PC-9 (cell line): ENCODE measurements around the gene BCL3. TPM values are rescaled to one million over a fixed set of nuclear protein-coding genes. Genes with fewer than 3 reads are reported as not detected.

Source experiments
- BruUV-seq: library from RNA; stranded (reverse); fragments of 400-500 nt; replicated peaks from 2 replicates; lab custom pipeline; 2021; lab: Mats Ljungman, UMichigan
- CTCF ChIA-PET: fragments of 300-600 bp; sonication (Branson Sonifier 250); formaldehyde crosslinking; loops from one replicate; lab custom pipeline; 2022; ENCODE audit warnings: antibody characterized with exemption; lab: Charles Lee
- POLR2A ChIA-PET: fragments of 300-600 bp; sonication (Branson Sonifier 250); formaldehyde crosslinking; loops from one replicate; lab custom pipeline; 2022; ENCODE audit warnings: antibody characterized with exemption; ENCODE audit not compliant: unreplicated experiment; lab: Charles Lee
- DNase-seq, 2 experiments: peaks; one replicate each; pipeline versions ENCODE4 v3.0.0 to v3.0.0-alpha.2; 2015 to 2022; ENCODE audit warnings: mixed read lengths in 1 of 2
- H2AFZ ChIP-seq: fragments of 200-600 bp; sonication (generic); 2 replicates; pipeline ENCODE4 v1.8.1; 2017; ENCODE audit warnings: antibody characterized with exemption
- H3F3A ChIP-seq: fragments of 200-600 bp; sonication (generic); 2 replicates; pipeline ENCODE4 v1.8.1; 2017; ENCODE audit warnings: antibody characterized with exemption, mild to moderate bottlenecking, low read depth; ENCODE audit not compliant: insufficient read depth
- H3K27ac ChIP-seq: fragments of 200-600 bp; sonication (generic); 2 replicates; pipeline ENCODE4 v1.6.1; 2016; ENCODE audit warnings: mixed run types
- H3K27me3 ChIP-seq: fragments of 200-600 bp; sonication (generic); 2 replicates; pipeline ENCODE4 v1.6.1; 2016; ENCODE audit warnings: low read depth, mixed run types; ENCODE audit not compliant: insufficient read depth
- H3K36me3 ChIP-seq: fragments of 200-600 bp; sonication (generic); 2 replicates; pipeline ENCODE4 v1.6.1; 2016; ENCODE audit warnings: low read depth, mixed run types
- H3K4me1 ChIP-seq: fragments of 200-600 bp; sonication (generic); replicated peaks from 2 replicates; pipeline ENCODE4 v1.6.1; 2016; ENCODE audit warnings: mixed run types; ENCODE audit not compliant: insufficient read depth
- H3K4me2 ChIP-seq: fragments of 200-600 bp; sonication (generic); 2 replicates; pipeline ENCODE4 v1.6.1; 2017; ENCODE audit warnings: mixed run types
- H3K4me3 ChIP-seq: fragments of 200-600 bp; sonication (generic); 2 replicates; pipeline ENCODE4 v1.6.1; 2016; ENCODE audit warnings: mixed run types
- H3K79me2 ChIP-seq: fragments of 200-600 bp; sonication (generic); 2 replicates; pipeline ENCODE4 v1.6.1; 2017; ENCODE audit warnings: low read depth, mixed run types
- H3K9me2 ChIP-seq: fragments of 200-600 bp; sonication (generic); 2 replicates; pipeline ENCODE4 v1.8.1; 2017; ENCODE audit warnings: mild to moderate bottlenecking; ENCODE audit not compliant: insufficient read depth
- H3K9me3 ChIP-seq: fragments of 200-600 bp; sonication (generic); 2 replicates; pipeline ENCODE4 v1.8.1; 2016; ENCODE audit warnings: low read depth; ENCODE audit not compliant: insufficient read depth
- H4K20me1 ChIP-seq: fragments of 200-600 bp; sonication (generic); 2 replicates; pipeline ENCODE4 v1.8.1; 2017; ENCODE audit not compliant: insufficient read depth
- CTCF ChIP-seq: fragments of 200-600 bp; sonication (generic); conservative IDR thresholded peaks from 2 replicates; pipeline ENCODE4 v1.6.1; 2017; ENCODE audit warnings: mixed run types, antibody characterized with exemption, mild to moderate bottlenecking, moderate library complexity
- EZH2 ChIP-seq: fragments of 200-600 bp; sonication (generic); IDR thresholded peaks from 2 replicates; pipeline ENCODE4 v1.8.0; 2017; ENCODE audit warnings: antibody characterized with exemption, low read depth
- intact Hi-C: fragments of 100-400 bp; cut with micrococcal nuclease; formaldehyde crosslinking; loops from one replicate; pipeline ENCODE4 v1.10.0; 2022; ENCODE audit not compliant: unreplicated experiment
- total RNA-seq: library from RNA; stranded (reverse); gene quantifications from 2 replicates; pipeline ENCODE4 v1.2.3, GENCODE V29; 2021

BCL3 gene
- total RNA-seq, 1 experiment from 2014 or later: 36.1 TPM

- CTCF ChIA-PET: no interaction called here
- H3K79me2 ChIP-seq: no peaks in the 10 kb centered on the region
- BruUV-seq: no TSS peak
- no peaks in the 10 kb centered on the region for H3K36me3 ChIP-seq
- peak overlapping the region; percentile 99 for H3K27ac ChIP-seq
- H3K4me2 ChIP-seq: peak overlapping the region; percentile 52; the same call in 1 of the 2 replicates
- H3F3A ChIP-seq: peaks cover 54% of the 10 kb centered on the region
- H3K9me3 ChIP-seq: no peaks in the 10 kb centered on the region
- no peak for DNase-seq
- no peak overlapping the region for H2AFZ ChIP-seq
- H3K4me3 ChIP-seq: no peak overlapping the region
- H3K9me2 ChIP-seq: no peaks in the 10 kb centered on the region
- H3K4me1 ChIP-seq: peaks cover 76% of the 10 kb centered on the region
- no peaks in the 10 kb centered on the region for H4K20me1 ChIP-seq
- H3K27me3 ChIP-seq: no peaks in the 10 kb centered on the region
- POLR2A ChIA-PET: no interaction called here
- TF ChIP-seq CTCF: no peak
- no peak for TF ChIP-seq EZH2
- intact Hi-C loops: no loop called here
Measured at GRCh38 chr19:44740351-44740824, 8.1 kb upstream of the BCL3 start.

GRCh38 chr19:44741258-44741731 lies 7.2 kb upstream of the BCL3 start:
- intact Hi-C loops: loop anchor here (1.0 kb wide), 1 partner anchor 49 kb away; no protein-coding TSS in a partner anchor
- H2AFZ ChIP-seq: no peak overlapping the region
- no peaks in the 10 kb centered on the region for H3K79me2 ChIP-seq
- H4K20me1 ChIP-seq: no peaks in the 10 kb centered on the region
- H3F3A ChIP-seq: peaks cover 50% of the 10 kb centered on the region
- peak; percentile 48 to 87 for DNase-seq
- peaks cover 74% of the 10 kb centered on the region for H3K4me1 ChIP-seq
- peak overlapping the region; percentile 99 for H3K27ac ChIP-seq
- no peaks in the 10 kb centered on the region for H3K36me3 ChIP-seq
- no peaks in the 10 kb centered on the region for H3K27me3 ChIP-seq
- peak overlapping the region; percentile 52 for H3K4me2 ChIP-seq
- CTCF ChIA-PET: interaction anchor here (0.5 to 1.1 kb wide), 7 partner anchors 10 to 995 kb away, joined by 3 to 16 read pairs (median 7); no protein-coding TSS in a partner anchor
- H3K9me2 ChIP-seq: no peaks in the 10 kb centered on the region
- TF ChIP-seq EZH2: no peak
- TF ChIP-seq CTCF: no peak
- no peak overlapping the region for H3K4me3 ChIP-seq
- BruUV-seq: no TSS peak
- no peaks in the 10 kb centered on the region for H3K9me3 ChIP-seq
- POLR2A ChIA-PET: interaction anchor here (0.6 to 0.7 kb wide), 4 partner anchors 9 to 480 kb away, joined by 4 to 6 read pairs (median 5); no protein-coding TSS in a partner anchor

GRCh38 chr19:44741841-44742329 lies 6.6 kb upstream of the BCL3 start:
- peak overlapping the region; percentile 82 for H3K4me2 ChIP-seq
- peak overlapping the region; percentile 44; the same call in 1 of the 2 replicates for H3K4me3 ChIP-seq
- H4K20me1 ChIP-seq: no peaks in the 10 kb centered on the region
- no peaks in the 10 kb centered on the region for H3K9me2 ChIP-seq
- peaks cover 80% of the 10 kb centered on the region for H3K4me1 ChIP-seq
- no peaks in the 10 kb centered on the region for H3K36me3 ChIP-seq
- BruUV-seq: no TSS peak
- CTCF ChIA-PET: interaction anchor here (0.6 to 1.4 kb wide), 7 partner anchors 11 to 996 kb away, joined by 3 to 16 read pairs (median 7); no protein-coding TSS in a partner anchor
- H3K27ac ChIP-seq: peak overlapping the region; percentile 99
- no peaks in the 10 kb centered on the region for H3K79me2 ChIP-seq
- no peak for TF ChIP-seq EZH2
- intact Hi-C loops: loop anchor here (1.0 kb wide), 1 partner anchor 50 kb away; no protein-coding TSS in a partner anchor
- peak; percentile 97 to 99 for DNase-seq
- H2AFZ ChIP-seq: peak overlapping the region; percentile 39; the same call in 1 of the 2 replicates
- no peaks in the 10 kb centered on the region for H3K27me3 ChIP-seq
- H3K9me3 ChIP-seq: no peaks in the 10 kb centered on the region
- peaks cover 49% of the 10 kb centered on the region for H3F3A ChIP-seq
- POLR2A ChIA-PET: interaction anchor here (0.6 to 0.7 kb wide), 4 partner anchors 28 to 480 kb away, joined by 3 to 6 read pairs (median 4); no protein-coding TSS in a partner anchor
